GM18951 (cell line): ENCODE measurements around the gene FCHSD2.

Source experiments
- POLR2A ChIP-seq: IDR thresholded peaks from 4 replicates; pipeline ENCODE4 v1.6.1; 2011; ENCODE audit warnings: mild to moderate bottlenecking; ENCODE audit not compliant: insufficient read length, insufficient read depth; ENCODE audit errors: extremely low read depth
- in situ Hi-C: fragments of 300-500 bp; cut with MboI; formaldehyde crosslinking; loops from one replicate; pipeline ENCODE4 v1.12.0; 2022; ENCODE audit warnings: low sequenced_read_pairs, mixed read lengths, inconsistent platforms; ENCODE audit not compliant: unreplicated experiment

The FCHSD2 gene

GRCh38 chr11:73152086-73152853, 10.2 kb upstream of the FCHSD2 start:
- in situ Hi-C loops, result no loop called here
- no peak for TF ChIP-seq POLR2A

- TF ChIP-seq POLR2A, result no peak
- in situ Hi-C loops, result no loop called here
Measured at GRCh38 chr11:73151416-73151815, 9.3 kb upstream of the FCHSD2 start.

DNA sequence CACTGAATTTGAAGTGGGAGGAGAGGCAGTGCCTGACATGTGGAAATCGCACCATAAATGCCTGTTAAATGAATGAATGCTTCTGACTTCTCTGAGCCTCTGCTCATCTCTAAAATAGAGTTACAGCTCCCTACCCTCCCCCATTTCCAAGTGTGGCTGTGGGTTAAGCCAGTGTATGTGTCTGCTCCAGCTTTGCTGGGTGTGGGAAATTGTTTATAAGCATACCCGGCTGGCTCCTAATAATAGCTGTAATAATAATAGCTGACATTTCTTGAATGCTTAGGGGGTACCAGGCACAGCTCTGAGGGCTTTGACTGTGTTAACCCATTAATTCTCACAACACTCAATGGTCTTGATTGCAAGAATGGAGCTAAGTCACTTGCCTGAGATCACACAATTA, 7.0 kb upstream of the FCHSD2 start:
- TF ChIP-seq POLR2A, result no peak
- in situ Hi-C loops, result no loop called here

GRCh38 chr11:73147771-73148681, 5.9 kb upstream of the FCHSD2 start:
- in situ Hi-C loops, result no loop called here

GRCh38 chr11:73145986-73146575, 4.0 kb upstream of the FCHSD2 start:
- in situ Hi-C loops, result no loop called here
- no peak for TF ChIP-seq POLR2A

More at GRCh38 chr11:73147771-73148681, 5.9 kb upstream of the FCHSD2 start:
- no peak for TF ChIP-seq POLR2A

- peak; percentile 9 for TF ChIP-seq POLR2A
- in situ Hi-C loops, result no loop called here
Measured at GRCh38 chr11:73143126-73143838, 1.2 kb upstream of the FCHSD2 start.

DNA sequence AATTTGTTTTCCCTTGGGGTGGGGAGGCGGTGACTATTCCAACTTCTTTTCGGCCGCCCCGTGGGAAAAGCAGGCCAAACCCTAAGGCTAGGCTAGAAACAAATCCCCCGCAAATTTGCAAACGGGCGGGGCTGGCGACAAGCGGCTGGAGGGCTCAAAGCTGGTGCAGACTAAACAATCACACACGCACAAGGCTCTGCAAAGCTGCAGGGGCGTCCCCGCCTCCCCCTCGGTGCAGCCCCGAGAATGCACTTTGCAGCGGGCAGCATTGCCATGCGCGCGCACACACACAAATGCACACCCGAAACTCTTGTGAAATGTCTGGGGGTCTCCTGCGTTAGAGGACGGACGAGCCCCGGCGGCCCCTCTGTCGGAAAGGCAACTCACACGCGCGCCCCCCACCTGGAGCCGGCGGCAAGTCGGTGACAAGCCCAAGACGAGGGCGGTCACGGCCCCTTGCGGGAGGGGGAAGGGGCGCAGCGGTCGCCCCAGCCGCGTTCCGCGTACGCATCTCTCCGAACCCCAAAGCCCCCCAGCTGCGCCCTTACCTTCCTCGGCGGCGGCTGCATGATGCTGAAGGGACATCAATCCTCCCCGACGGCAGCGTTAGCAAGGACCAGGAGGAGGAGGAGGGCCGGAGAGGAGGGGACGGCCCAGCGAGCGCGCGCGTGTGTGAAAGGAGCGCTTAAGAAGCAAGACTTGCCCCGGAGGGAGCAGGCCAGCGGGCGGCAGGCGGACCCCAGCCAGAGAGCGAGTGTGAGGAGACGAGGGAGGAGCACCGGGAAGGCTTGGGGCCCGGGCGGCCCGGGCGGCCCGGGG, 600 bp downstream of the FCHSD2 start:
- TF ChIP-seq POLR2A, result peak; percentile 60
- in situ Hi-C loops, result no loop called here

- in situ Hi-C loops, result no loop called here
- TF ChIP-seq POLR2A, result no peak
Measured at GRCh38 chr11:73141031-73141308, 1.1 kb downstream of the FCHSD2 start.

DNA sequence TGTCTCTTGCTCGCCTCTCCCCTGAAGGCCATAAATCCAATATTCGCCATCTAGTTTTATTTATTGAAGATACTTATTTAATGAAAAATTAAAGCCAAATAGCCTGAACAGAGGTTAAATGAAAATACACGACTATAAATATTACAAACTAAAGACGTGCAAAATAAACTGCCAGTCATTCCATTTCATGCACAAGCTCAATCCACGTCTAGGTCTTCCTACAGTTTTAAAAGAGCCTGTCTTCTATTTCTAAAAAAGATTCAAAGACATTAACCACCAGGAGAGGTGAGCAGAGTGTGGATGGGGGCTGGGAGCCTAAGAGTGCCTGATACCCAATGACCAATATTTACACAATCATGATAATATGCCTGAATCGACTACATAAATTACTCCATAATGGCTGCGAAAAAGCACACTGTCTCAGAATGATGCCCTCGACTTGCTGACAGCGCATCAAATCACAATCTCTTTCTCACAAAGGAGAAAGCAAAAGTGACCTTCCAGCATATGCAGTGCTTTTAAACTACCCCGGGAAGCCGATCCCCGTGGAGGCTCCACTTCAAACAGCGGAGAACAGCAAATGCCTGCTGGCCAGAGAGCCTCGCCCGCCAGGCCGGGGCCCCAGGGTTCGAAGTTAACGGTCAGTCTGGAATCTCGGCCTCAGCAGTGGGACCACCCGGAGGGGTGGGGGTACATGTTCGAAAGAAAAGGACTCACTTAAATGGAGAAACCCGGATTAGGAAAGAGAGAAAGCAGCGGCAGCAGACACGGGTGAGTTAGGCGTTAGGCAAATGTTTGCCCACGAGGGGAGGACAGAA, 1.7 kb downstream of the FCHSD2 start:
- in situ Hi-C loops, result no loop called here
- TF ChIP-seq POLR2A, result no peak

- TF ChIP-seq POLR2A, result no peak
- in situ Hi-C loops, result no loop called here
Measured at GRCh38 chr11:73139476-73140198, 2.5 kb downstream of the FCHSD2 start.

DNA sequence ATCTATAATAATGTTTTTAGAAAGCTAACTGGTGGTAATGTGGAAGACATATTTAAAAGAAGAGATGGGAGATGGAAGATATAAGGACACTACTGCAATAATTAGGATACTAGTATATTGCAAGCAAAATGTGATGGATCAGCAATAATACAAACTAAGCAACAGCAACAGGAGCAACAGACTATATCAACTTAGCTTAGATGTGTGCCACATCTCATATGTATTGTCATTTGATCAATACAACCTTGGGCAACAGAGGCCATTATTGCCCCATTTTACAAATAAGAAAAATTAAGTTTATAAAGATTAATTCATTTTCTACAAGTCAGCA, 4.2 kb downstream of the FCHSD2 start:
- in situ Hi-C loops, result no loop called here
- no peak for TF ChIP-seq POLR2A
